ENCODE measurements around the gene ACAT2.

DNA sequence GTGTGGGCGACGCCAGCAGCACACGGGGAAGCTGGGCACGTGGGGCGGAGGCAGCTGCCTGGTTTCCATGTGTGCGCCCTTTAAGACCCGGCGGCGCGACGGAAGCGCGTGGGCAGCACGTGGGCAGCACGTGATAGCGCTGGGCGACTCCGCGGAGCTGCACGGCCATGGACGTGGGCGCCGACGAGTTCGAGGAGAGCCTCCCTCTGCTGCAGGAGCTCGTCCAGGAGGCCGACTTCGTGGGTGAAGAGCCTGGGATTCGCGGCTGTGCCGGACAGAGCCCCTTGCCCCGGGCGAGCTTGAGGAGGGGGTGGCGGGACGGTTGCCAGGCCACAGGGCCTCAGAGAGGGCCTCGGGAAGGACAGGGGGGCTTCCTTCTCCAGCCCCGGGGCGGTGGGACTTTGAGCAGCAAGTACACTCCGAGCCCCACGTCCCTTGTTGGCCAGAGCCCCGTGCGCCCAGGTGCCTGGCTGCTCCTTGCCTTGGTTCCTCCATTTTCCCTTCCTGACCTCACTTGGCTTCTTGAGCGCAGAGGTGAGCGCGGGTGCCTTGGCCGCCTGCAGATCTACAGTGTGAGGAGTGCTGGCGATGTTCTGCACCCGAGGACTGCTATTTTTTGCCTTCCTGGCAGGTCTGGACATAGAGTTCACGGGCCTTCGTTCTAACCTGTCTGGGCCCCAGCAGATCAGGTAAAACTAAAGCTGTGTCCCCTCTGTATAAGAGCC is 38.5 kb downstream of the ACAT2 start, which contains the start of gene PNLDC1:
- TF ChIP-seq, protein P1, sequence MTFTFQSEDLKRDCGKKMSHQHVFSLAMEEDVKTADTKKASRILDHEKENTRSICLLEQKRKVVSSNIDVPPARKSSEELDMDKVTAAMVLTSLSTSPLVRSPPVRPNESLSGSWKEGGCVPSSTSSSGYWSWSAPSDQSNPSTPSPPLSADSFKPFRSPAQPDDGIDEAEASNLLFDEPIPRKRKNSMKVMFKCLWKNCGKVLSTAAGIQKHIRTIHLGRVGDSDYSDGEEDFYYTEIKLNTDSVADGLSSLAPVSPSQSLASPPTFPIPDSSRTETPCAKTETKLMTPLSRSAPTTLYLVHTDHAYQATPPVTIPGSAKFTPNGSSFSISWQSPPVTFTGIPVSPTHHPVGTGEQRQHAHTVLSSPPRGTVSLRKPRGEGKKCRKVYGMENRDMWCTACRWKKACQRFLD (tag by site-specific recombination; IDR thresholded peaks at IDR 0.05), result no peak
- no peak for TF ChIP-seq ZNF433 (tag by site-specific recombination; IDR thresholded peaks at IDR 0.05; ENCODE audit: low read depth)
- TF ChIP-seq, protein P2, sequence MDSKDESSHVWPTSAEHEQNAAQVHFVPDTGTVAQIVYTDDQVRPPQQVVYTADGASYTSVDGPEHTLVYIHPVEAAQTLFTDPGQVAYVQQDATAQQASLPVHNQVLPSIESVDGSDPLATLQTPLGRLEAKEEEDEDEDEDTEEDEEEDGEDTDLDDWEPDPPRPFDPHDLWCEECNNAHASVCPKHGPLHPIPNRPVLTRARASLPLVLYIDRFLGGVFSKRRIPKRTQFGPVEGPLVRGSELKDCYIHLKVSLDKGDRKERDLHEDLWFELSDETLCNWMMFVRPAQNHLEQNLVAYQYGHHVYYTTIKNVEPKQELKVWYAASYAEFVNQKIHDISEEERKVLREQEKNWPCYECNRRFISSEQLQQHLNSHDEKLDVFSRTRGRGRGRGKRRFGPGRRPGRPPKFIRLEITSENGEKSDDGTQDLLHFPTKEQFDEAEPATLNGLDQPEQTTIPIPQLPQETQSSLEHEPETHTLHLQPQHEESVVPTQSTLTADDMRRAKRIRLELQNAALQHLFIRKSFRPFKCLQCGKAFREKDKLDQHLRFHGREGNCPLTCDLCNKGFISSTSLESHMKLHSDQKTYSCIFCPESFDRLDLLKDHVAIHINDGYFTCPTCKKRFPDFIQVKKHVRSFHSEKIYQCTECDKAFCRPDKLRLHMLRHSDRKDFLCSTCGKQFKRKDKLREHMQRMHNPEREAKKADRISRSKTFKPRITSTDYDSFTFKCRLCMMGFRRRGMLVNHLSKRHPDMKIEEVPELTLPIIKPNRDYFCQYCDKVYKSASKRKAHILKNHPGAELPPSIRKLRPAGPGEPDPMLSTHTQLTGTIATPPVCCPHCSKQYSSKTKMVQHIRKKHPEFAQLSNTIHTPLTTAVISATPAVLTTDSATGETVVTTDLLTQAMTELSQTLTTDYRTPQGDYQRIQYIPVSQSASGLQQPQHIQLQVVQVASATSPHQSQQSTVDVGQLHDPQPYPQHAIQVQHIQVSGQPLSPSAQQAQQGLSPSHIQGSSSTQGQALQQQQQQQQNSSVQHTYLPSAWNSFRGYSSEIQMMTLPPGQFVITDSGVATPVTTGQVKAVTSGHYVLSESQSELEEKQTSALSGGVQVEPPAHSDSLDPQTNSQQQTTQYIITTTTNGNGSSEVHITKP (tag by site-specific recombination; IDR thresholded peaks at IDR 0.05), result no peak
- TF ChIP-seq, protein P3, sequence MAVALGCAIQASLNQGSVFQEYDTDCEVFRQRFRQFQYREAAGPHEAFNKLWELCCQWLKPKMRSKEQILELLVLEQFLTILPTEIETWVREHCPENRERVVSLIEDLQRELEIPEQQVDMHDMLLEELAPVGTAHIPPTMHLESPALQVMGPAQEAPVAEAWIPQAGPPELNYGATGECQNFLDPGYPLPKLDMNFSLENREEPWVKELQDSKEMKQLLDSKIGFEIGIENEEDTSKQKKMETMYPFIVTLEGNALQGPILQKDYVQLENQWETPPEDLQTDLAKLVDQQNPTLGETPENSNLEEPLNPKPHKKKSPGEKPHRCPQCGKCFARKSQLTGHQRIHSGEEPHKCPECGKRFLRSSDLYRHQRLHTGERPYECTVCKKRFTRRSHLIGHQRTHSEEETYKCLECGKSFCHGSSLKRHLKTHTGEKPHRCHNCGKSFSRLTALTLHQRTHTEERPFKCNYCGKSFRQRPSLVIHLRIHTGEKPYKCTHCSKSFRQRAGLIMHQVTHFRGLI (tag by site-specific recombination; IDR thresholded peaks at IDR 0.05), result no peak
- TF ChIP-seq KLF8 (tag by site-specific recombination; IDR thresholded peaks at IDR 0.05), result no peak
- no peak for TF ChIP-seq ZNF223 (tag by site-specific recombination; IDR thresholded peaks at IDR 0.05)
- no peak for TF ChIP-seq ZNF292 (tag by site-specific recombination; IDR thresholded peaks at IDR 0.05; ENCODE audit: borderline replicate concordance, low read depth)
- no peak for TF ChIP-seq ZNF600 (tag by site-specific recombination; IDR thresholded peaks at IDR 0.05)
- TF ChIP-seq, protein P4, sequence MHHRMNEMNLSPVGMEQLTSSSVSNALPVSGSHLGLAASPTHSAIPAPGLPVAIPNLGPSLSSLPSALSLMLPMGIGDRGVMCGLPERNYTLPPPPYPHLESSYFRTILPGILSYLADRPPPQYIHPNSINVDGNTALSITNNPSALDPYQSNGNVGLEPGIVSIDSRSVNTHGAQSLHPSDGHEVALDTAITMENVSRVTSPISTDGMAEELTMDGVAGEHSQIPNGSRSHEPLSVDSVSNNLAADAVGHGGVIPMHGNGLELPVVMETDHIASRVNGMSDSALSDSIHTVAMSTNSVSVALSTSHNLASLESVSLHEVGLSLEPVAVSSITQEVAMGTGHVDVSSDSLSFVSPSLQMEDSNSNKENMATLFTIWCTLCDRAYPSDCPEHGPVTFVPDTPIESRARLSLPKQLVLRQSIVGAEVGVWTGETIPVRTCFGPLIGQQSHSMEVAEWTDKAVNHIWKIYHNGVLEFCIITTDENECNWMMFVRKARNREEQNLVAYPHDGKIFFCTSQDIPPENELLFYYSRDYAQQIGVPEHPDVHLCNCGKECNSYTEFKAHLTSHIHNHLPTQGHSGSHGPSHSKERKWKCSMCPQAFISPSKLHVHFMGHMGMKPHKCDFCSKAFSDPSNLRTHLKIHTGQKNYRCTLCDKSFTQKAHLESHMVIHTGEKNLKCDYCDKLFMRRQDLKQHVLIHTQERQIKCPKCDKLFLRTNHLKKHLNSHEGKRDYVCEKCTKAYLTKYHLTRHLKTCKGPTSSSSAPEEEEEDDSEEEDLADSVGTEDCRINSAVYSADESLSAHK (tag by site-specific recombination; IDR thresholded peaks at IDR 0.05), result no peak
- TF ChIP-seq, protein P5, sequence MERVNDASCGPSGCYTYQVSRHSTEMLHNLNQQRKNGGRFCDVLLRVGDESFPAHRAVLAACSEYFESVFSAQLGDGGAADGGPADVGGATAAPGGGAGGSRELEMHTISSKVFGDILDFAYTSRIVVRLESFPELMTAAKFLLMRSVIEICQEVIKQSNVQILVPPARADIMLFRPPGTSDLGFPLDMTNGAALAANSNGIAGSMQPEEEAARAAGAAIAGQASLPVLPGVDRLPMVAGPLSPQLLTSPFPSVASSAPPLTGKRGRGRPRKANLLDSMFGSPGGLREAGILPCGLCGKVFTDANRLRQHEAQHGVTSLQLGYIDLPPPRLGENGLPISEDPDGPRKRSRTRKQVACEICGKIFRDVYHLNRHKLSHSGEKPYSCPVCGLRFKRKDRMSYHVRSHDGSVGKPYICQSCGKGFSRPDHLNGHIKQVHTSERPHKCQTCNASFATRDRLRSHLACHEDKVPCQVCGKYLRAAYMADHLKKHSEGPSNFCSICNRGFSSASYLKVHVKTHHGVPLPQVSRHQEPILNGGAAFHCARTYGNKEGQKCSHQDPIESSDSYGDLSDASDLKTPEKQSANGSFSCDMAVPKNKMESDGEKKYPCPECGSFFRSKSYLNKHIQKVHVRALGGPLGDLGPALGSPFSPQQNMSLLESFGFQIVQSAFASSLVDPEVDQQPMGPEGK (tag by site-specific recombination; IDR thresholded peaks at IDR 0.05), result no peak
